ENCODE measurements around the gene PACRG.

GRCh38 chr6:162866656-162867055 lies 138.9 kb downstream of the PACRG start:
- TF ChIP-seq SUZ12 (IDR thresholded peaks at IDR 0.05; ENCODE audit: extremely low read depth, insufficient read depth, insufficient read length) (no peak), ZNF274 (IDR thresholded peaks at IDR 0.05; ENCODE audit: low read depth, low read length) (no peak), YY1 (IDR thresholded peaks at IDR 0.05; ENCODE audit: insufficient read depth, insufficient read length) (no peak)

All from NT2/D1 (cell line).